ENCODE results near the gene ZNF804A.

Gene ZNF804A

GRCh38 chr2:184611361-184612085 is 13.2 kb downstream of the ZNF804A start:
- peak; percentile 9 for DNase-seq (ENCODE audit: low read depth)

- no peak for DNase-seq (ENCODE audit: low read depth)
Measured at GRCh38 chr2:184620367-184620766, 22.0 kb downstream of the ZNF804A start.

- no peak for DNase-seq (ENCODE audit: low read depth)
Measured at GRCh38 chr2:184624311-184624710, 26.0 kb downstream of the ZNF804A start.

- no peak for DNase-seq (ENCODE audit: low read depth)
Measured at GRCh38 chr2:184628051-184628450, 29.7 kb downstream of the ZNF804A start.

- no peak for DNase-seq (ENCODE audit: low read depth)
Measured at GRCh38 chr2:184633726-184634125, 35.4 kb downstream of the ZNF804A start.

GRCh38 chr2:184637781-184638180 is 39.5 kb downstream of the ZNF804A start:
- no peak for DNase-seq (ENCODE audit: low read depth)

- no peak for DNase-seq (ENCODE audit: low read depth)
Measured at GRCh38 chr2:184644685-184645084, 46.4 kb downstream of the ZNF804A start.

- no peak for DNase-seq (ENCODE audit: low read depth)
Measured at GRCh38 chr2:184646177-184646576, 47.8 kb downstream of the ZNF804A start.

GRCh38 chr2:184646593-184646992 is 48.3 kb downstream of the ZNF804A start:
- DNase-seq (ENCODE audit: low read depth): no peak

- peak; percentile 1 for DNase-seq (ENCODE audit: low read depth)
Measured at GRCh38 chr2:184654945-184655344, 56.6 kb downstream of the ZNF804A start.

GRCh38 chr2:184677171-184677570 is 78.8 kb downstream of the ZNF804A start:
- no peak for DNase-seq (ENCODE audit: low read depth)

GRCh38 chr2:184679219-184680018 is 81.1 kb downstream of the ZNF804A start:
- DNase-seq (ENCODE audit: low read depth): no peak

GRCh38 chr2:184680825-184681224 is 82.5 kb downstream of the ZNF804A start:
- DNase-seq (ENCODE audit: low read depth): no peak

- DNase-seq (ENCODE audit: low read depth): no peak
Measured at GRCh38 chr2:184681642-184682321, 83.5 kb downstream of the ZNF804A start.

- no peak for DNase-seq (ENCODE audit: low read depth)
Measured at GRCh38 chr2:184683911-184684310, 85.6 kb downstream of the ZNF804A start.

- no peak for DNase-seq (ENCODE audit: low read depth)
Measured at GRCh38 chr2:184685999-184686841, 87.9 kb downstream of the ZNF804A start.

GRCh38 chr2:184689638-184690037 is 91.3 kb downstream of the ZNF804A start:
- DNase-seq (ENCODE audit: low read depth): no peak

- DNase-seq (ENCODE audit: low read depth): no peak
Measured at GRCh38 chr2:184692141-184692734, 93.9 kb downstream of the ZNF804A start.

- DNase-seq (ENCODE audit: low read depth): no peak
Measured at GRCh38 chr2:184696644-184697043, 98.3 kb downstream of the ZNF804A start.

GRCh38 chr2:184698476-184698875 is 100.1 kb downstream of the ZNF804A start:
- no peak for DNase-seq (ENCODE audit: low read depth)

GRCh38 chr2:184721881-184722280 is 123.6 kb downstream of the ZNF804A start:
- DNase-seq (ENCODE audit: low read depth): no peak

GRCh38 chr2:184727813-184728212 is 129.5 kb downstream of the ZNF804A start:
- no peak for DNase-seq (ENCODE audit: low read depth)

Measured in EH (cell line).